ENCODE results near the gene HSPA12B.

DNA sequence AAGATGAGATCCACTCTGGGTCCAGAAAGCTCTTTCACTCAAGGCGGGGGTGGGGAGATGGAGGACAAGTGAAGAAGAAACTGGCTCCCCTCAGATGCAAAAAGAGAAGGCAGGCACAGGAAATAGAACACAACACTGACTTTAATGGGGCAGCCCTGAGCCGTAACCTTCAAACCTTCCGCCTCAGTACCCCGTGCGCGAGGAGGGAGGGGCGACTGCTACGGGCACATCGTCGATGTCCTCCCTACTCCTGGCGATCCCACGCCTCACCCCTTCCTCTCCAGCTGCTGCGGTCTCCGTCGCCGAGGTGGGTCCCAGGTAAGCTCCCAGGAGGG, 44.9 kb downstream of the HSPA12B start:
- TF ChIP-seq POLR2AphosphoS2 (conservative IDR thresholded peaks at IDR 0.05; ENCODE audit: low read length) (no peak), JUN (IDR thresholded peaks at IDR 0.05) (no peak)
- TF ChIP-seq, protein P1, sequence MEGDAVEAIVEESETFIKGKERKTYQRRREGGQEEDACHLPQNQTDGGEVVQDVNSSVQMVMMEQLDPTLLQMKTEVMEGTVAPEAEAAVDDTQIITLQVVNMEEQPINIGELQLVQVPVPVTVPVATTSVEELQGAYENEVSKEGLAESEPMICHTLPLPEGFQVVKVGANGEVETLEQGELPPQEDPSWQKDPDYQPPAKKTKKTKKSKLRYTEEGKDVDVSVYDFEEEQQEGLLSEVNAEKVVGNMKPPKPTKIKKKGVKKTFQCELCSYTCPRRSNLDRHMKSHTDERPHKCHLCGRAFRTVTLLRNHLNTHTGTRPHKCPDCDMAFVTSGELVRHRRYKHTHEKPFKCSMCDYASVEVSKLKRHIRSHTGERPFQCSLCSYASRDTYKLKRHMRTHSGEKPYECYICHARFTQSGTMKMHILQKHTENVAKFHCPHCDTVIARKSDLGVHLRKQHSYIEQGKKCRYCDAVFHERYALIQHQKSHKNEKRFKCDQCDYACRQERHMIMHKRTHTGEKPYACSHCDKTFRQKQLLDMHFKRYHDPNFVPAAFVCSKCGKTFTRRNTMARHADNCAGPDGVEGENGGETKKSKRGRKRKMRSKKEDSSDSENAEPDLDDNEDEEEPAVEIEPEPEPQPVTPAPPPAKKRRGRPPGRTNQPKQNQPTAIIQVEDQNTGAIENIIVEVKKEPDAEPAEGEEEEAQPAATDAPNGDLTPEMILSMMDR (IDR thresholded peaks at IDR 0.05): no peak
